Measurements from ENCODE around the gene HSPA1L. TPM values are rescaled to one million over a fixed set of nuclear protein-coding genes. Genes with fewer than 3 reads are reported as not detected.
A peak's percentile ranks its signal among the peaks of the same experiment; 100 is the strongest.
"Not testable (repeated sequence)": the region's sequence is repeated elsewhere in the genome, so short reads cannot be mapped to it uniquely, and the experiment has no call there.

HSPA1L gene
- total RNA-seq, 1 donor from 2014 or later: 0.98 TPM

- no peak overlapping the region for H2AFZ ChIP-seq (ENCODE audit: low read depth, low read length)
- H3K4me3 ChIP-seq (ENCODE audit: insufficient read depth, low read depth, low read length): no peak overlapping the region
- Mint-ChIP-seq H3K36me3 (ENCODE audit: low read depth, unreplicated experiment) (peaks cover 7% of the 10 kb centered on the region), H3K4me1 (ENCODE audit: low read depth, unreplicated experiment) (no peaks in the 10 kb centered on the region), H3K27me3 (ENCODE audit: low read depth, unreplicated experiment) (no peaks in the 10 kb centered on the region), H3K27ac (ENCODE audit: unreplicated experiment) (no peak overlapping the region), H3K9me3 (ENCODE audit: unreplicated experiment) (no peaks in the 10 kb centered on the region), H3K4me3 (ENCODE audit: unreplicated experiment) (no peak overlapping the region)
- no peaks in the 10 kb centered on the region for H3K79me2 ChIP-seq (ENCODE audit: insufficient read depth, low read length)
- no peaks in the 10 kb centered on the region for H3K4me1 ChIP-seq (ENCODE audit: insufficient read depth, low read length)
- TF ChIP-seq CTCF (IDR thresholded peaks at IDR 0.05; ENCODE audit: insufficient read depth, low read depth, low read length) (no peak), EZH2 (IDR thresholded peaks at IDR 0.05; ENCODE audit: insufficient read depth, low read length) (no peak)
- H3K27ac ChIP-seq (ENCODE audit: low read depth, low read length): no peak overlapping the region
- no peak for DNase-seq (ENCODE audit: low read depth)
- H3K9ac ChIP-seq (ENCODE audit: low read length): no peak overlapping the region
- peaks cover 19% of the 10 kb centered on the region for H4K20me1 ChIP-seq (ENCODE audit: insufficient read depth, low read length)
- peaks cover 12% of the 10 kb centered on the region for H3K36me3 ChIP-seq (ENCODE audit: insufficient read depth, low read length)
- no peak for FAIRE-seq
- H3K4me2 ChIP-seq (ENCODE audit: low read length): no peak overlapping the region
- H3K27me3 ChIP-seq (ENCODE audit: insufficient read depth, low read length): no peaks in the 10 kb centered on the region
- no peaks in the 10 kb centered on the region for H3K9me3 ChIP-seq (ENCODE audit: insufficient read depth, low read depth, low read length)
These were observed 29.4 kb upstream of the HSPA1L start for GRCh38 chr6:31844507-31844906.

- H3K27ac ChIP-seq (ENCODE audit: low read depth, low read length): no peak overlapping the region
- H3K4me1 ChIP-seq (ENCODE audit: insufficient read depth, low read length): peaks cover 15% of the 10 kb centered on the region
- peaks cover 19% of the 10 kb centered on the region for H3K36me3 Mint-ChIP-seq (ENCODE audit: low read depth, unreplicated experiment)
- H3K9me3 ChIP-seq (ENCODE audit: insufficient read depth, low read depth, low read length): no peaks in the 10 kb centered on the region
- H4K20me1 ChIP-seq (ENCODE audit: insufficient read depth, low read length): peaks cover 44% of the 10 kb centered on the region
- H3K27me3 Mint-ChIP-seq (ENCODE audit: low read depth, unreplicated experiment): no peaks in the 10 kb centered on the region
- H3K36me3 ChIP-seq (ENCODE audit: insufficient read depth, low read length): peaks cover 35% of the 10 kb centered on the region
- DNase-seq (ENCODE audit: low read depth) (no peak), FAIRE-seq (no peak)
- no peaks in the 10 kb centered on the region for H3K9me3 Mint-ChIP-seq (ENCODE audit: unreplicated experiment)
- H3K27me3 ChIP-seq (ENCODE audit: insufficient read depth, low read length): no peaks in the 10 kb centered on the region
- H3K4me2 ChIP-seq (ENCODE audit: low read length): no peak overlapping the region
- TF ChIP-seq EZH2 (IDR thresholded peaks at IDR 0.05; ENCODE audit: insufficient read depth, low read length) (no peak), CTCF (IDR thresholded peaks at IDR 0.05; ENCODE audit: insufficient read depth, low read depth, low read length) (no peak)
- H3K4me3 Mint-ChIP-seq (ENCODE audit: unreplicated experiment): no peak overlapping the region
- H3K9ac ChIP-seq (ENCODE audit: low read length): no peak overlapping the region
- no peak overlapping the region for H2AFZ ChIP-seq (ENCODE audit: low read depth, low read length)
- H3K27ac Mint-ChIP-seq (ENCODE audit: unreplicated experiment): no peak overlapping the region
- peaks cover 11% of the 10 kb centered on the region for H3K4me1 Mint-ChIP-seq (ENCODE audit: low read depth, unreplicated experiment)
- H3K79me2 ChIP-seq (ENCODE audit: insufficient read depth, low read length): peaks cover 20% of the 10 kb centered on the region
- no peak overlapping the region for H3K4me3 ChIP-seq (ENCODE audit: insufficient read depth, low read depth, low read length)
These were observed 27.0 kb upstream of the HSPA1L start for GRCh38 chr6:31842053-31842452.

GRCh38 chr6:31839779-31840126 is 24.7 kb upstream of the HSPA1L start:
- Histone ChIP-seq H3K79me2 (ENCODE audit: insufficient read depth, low read length) (peaks cover 43% of the 10 kb centered on the region), H3K36me3 (ENCODE audit: insufficient read depth, low read length) (peaks cover 36% of the 10 kb centered on the region), H3K4me1 (ENCODE audit: insufficient read depth, low read length) (peaks cover 24% of the 10 kb centered on the region), H4K20me1 (ENCODE audit: insufficient read depth, low read length) (peaks cover 57% of the 10 kb centered on the region)
- H3K27me3 Mint-ChIP-seq (ENCODE audit: low read depth, unreplicated experiment); H2AFZ ChIP-seq (ENCODE audit: low read depth, low read length); DNase-seq (ENCODE audit: low read depth); H3K9ac ChIP-seq (ENCODE audit: low read length); H3K9me3 ChIP-seq (ENCODE audit: insufficient read depth, low read depth, low read length); H3K27ac ChIP-seq (ENCODE audit: low read depth, low read length); H3K27me3 ChIP-seq (ENCODE audit: insufficient read depth, low read length); H3K9me3 Mint-ChIP-seq (ENCODE audit: unreplicated experiment); FAIRE-seq; H3K27ac Mint-ChIP-seq (ENCODE audit: unreplicated experiment); H3K4me2 ChIP-seq (ENCODE audit: low read length); H3K4me3 ChIP-seq (ENCODE audit: insufficient read depth, low read depth, low read length): not testable (repeated sequence)
- H3K4me3 Mint-ChIP-seq (ENCODE audit: unreplicated experiment): peak overlapping the region; percentile 8
- peaks cover 35% of the 10 kb centered on the region for H3K36me3 Mint-ChIP-seq (ENCODE audit: low read depth, unreplicated experiment)
- peaks cover 11% of the 10 kb centered on the region for H3K4me1 Mint-ChIP-seq (ENCODE audit: low read depth, unreplicated experiment)

Data from astrocyte (in vitro differentiated cells and primary cell).